Neuronal stem cell (in vitro differentiated cells): ENCODE results near the gene REXO5.

ENCODE experiments used
- DNase-seq: peaks from one replicate; pipeline ENCODE4 v3.0.0-alpha.2; 2013; ENCODE audit warnings: low spot score
- H2AFZ ChIP-seq: one replicate; pipeline ENCODE4 v1.6.1; 2013; ENCODE audit warnings: mild to moderate bottlenecking, low read length, inconsistent platforms
- H2AK5ac ChIP-seq: 2 replicates; pipeline ENCODE4 v1.6.1; 2013; ENCODE audit warnings: low read depth, mild to moderate bottlenecking, inconsistent platforms, low read length, moderate library complexity, mixed read lengths
- H2BK120ac ChIP-seq: 2 replicates; pipeline ENCODE4 v1.6.1; 2013; ENCODE audit warnings: low read depth, mild to moderate bottlenecking, inconsistent platforms, low read length, moderate library complexity, mixed read lengths
- H2BK12ac ChIP-seq: one replicate; pipeline ENCODE4 v1.6.1; 2013; ENCODE audit warnings: low read length, inconsistent platforms
- H2BK15ac ChIP-seq: 2 replicates; pipeline ENCODE4 v1.6.1; 2013; ENCODE audit warnings: mild to moderate bottlenecking, low read length, inconsistent platforms, mixed read lengths
- H2BK5ac ChIP-seq: one replicate; pipeline ENCODE4 v1.6.1; 2013; ENCODE audit warnings: inconsistent platforms, mild to moderate bottlenecking, low read length, moderate library complexity
- H3K14ac ChIP-seq: one replicate; pipeline ENCODE4 v1.6.1; 2013; ENCODE audit warnings: low read length, inconsistent platforms
- H3K18ac ChIP-seq: 2 replicates; pipeline ENCODE4 v1.6.1; 2013; ENCODE audit warnings: low read length, inconsistent platforms
- H3K23ac ChIP-seq: 2 replicates; pipeline ENCODE4 v1.6.1; 2013; ENCODE audit warnings: low read depth, mild to moderate bottlenecking, mixed read lengths, low read length, inconsistent platforms; ENCODE audit not compliant: poor library complexity
- H3K27ac ChIP-seq: replicated peaks from 3 replicates; pipeline ENCODE4 v1.5.1; 2013; ENCODE audit warnings: low read length, inconsistent platforms
- H3K27me3 ChIP-seq, 3 experiments: 2 replicates each; pipeline ENCODE4 v1.6.1; 2013; ENCODE audit warnings: low read length in 3 of 3, mild to moderate bottlenecking in 2 of 3, inconsistent platforms in 1 of 3, low read depth in 1 of 3, mixed read lengths in 1 of 3, moderate library complexity in 1 of 3; ENCODE audit not compliant: control insufficient read depth in 3 of 3, insufficient read depth in 3 of 3
- H3K36me3 ChIP-seq, 2 donors: replicated peaks in 1 of 2; 2 replicates each; pipeline ENCODE4 v1.6.1; 2013; ENCODE audit warnings: low read length in 2 of 2; ENCODE audit not compliant: control insufficient read depth in 2 of 2, insufficient read depth in 2 of 2
- H3K4ac ChIP-seq: 2 replicates; pipeline ENCODE4 v1.6.1; 2013; ENCODE audit warnings: inconsistent platforms, mild to moderate bottlenecking, low read length, moderate library complexity
- H3K4me1 ChIP-seq, 2 donors: 1 replicate in 1 of 2; 2 replicates in 1 of 2; pipeline ENCODE4 v1.6.1; 2013; ENCODE audit warnings: low read length in 2 of 2, low read depth in 1 of 2; ENCODE audit not compliant: control insufficient read depth in 2 of 2, insufficient read depth in 1 of 2
- H3K4me2 ChIP-seq: one replicate; pipeline ENCODE4 v1.6.1; 2013; ENCODE audit warnings: mild to moderate bottlenecking, low read length, inconsistent platforms; ENCODE audit not compliant: insufficient read depth, poor library complexity, severe bottlenecking
- H3K4me3 ChIP-seq, 2 donors: 2 replicates each; pipeline ENCODE4 v1.5.1; 2013; ENCODE audit warnings: low read length in 2 of 2, mild to moderate bottlenecking in 2 of 2, inconsistent platforms in 1 of 2, moderate library complexity in 1 of 2
- H3K79me1 ChIP-seq: one replicate; pipeline ENCODE4 v1.6.1; 2013; ENCODE audit warnings: low read depth, mild to moderate bottlenecking, inconsistent platforms, low read length, moderate library complexity
- H3K9ac ChIP-seq: one replicate; pipeline ENCODE4 v1.6.1; 2013; ENCODE audit warnings: mild to moderate bottlenecking, low read depth, low read length, inconsistent platforms; ENCODE audit not compliant: poor library complexity
- H3K9me3 ChIP-seq, 2 donors: replicated peaks in 1 of 2; 2 replicates each; pipeline versions ENCODE3 to v1.6.1; 2013; ENCODE audit warnings: low read length in 2 of 2, mild to moderate bottlenecking in 2 of 2, inconsistent platforms in 1 of 2, low read depth in 1 of 2, mixed read lengths in 1 of 2, moderate library complexity in 1 of 2; ENCODE audit not compliant: control insufficient read depth in 2 of 2, insufficient read depth in 1 of 2
- H4K8ac ChIP-seq: one replicate; pipeline ENCODE4 v1.6.1; 2013; ENCODE audit warnings: low read depth, mild to moderate bottlenecking, inconsistent platforms, low read length, moderate library complexity
- H4K91ac ChIP-seq: one replicate; pipeline ENCODE4 v1.6.1; 2013; ENCODE audit warnings: low read length, low read depth, mild to moderate bottlenecking, inconsistent platforms; ENCODE audit not compliant: poor library complexity
- WGBS, 2 donors: extraction: QIAGEN DNeasy Blood & Tissue Kit; methylation state at CpG; one replicate each; pipeline ENCODE4 v1.1.7; 2013; ENCODE audit warnings: missing lambda C conversion rate in 2 of 2, mixed read lengths in 1 of 2; ENCODE audit not compliant: insufficient read length in 2 of 2, insufficient replicate concordance in 1 of 2; ENCODE audit errors: extremely low coverage in 2 of 2; 5-methylcytosine and 5-hydroxymethylcytosine counted together

The REXO5 gene

DNA sequence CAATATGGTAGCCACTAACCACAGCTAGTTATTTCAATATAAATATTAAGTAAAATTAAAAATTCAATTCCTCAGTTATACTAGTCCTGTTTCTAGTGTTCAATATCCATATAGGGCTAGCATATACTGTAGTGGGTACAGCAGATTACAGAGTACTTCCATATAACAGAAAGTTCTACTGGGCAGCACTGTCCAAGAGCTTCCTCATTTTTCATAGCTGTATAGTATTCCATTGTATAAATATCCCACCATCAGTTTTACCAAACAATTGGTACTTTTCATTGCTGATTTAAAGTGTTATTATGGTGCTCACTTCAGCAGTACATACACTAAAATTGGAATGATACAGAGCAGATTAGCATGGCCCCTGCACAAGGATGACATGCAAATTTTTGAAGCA is 22.1 kb upstream of the REXO5 start:
- Histone ChIP-seq H2AFZ (no peak overlapping the region), H3K4me3 (no peak overlapping the region), H3K9ac (no peak overlapping the region), H2BK12ac (no peak overlapping the region), H3K4me1 (no peaks in the 10 kb centered on the region), H2BK5ac (no peak overlapping the region), H3K9me3 (no peaks in the 10 kb centered on the region), H2BK120ac (no peak overlapping the region), H3K4me2 (no peak overlapping the region), H4K91ac (no peak overlapping the region), H3K18ac (no peak overlapping the region), H3K27ac (no peak overlapping the region), H4K8ac (no peak overlapping the region), H2AK5ac (no peak overlapping the region), H3K23ac (no peak overlapping the region), H2BK15ac (no peak overlapping the region), H3K36me3 (no peaks in the 10 kb centered on the region), H3K14ac (no peak overlapping the region), H3K27me3 (no peaks in the 10 kb centered on the region), H3K79me1 (no peaks in the 10 kb centered on the region), H3K4ac (no peak overlapping the region)
- no peak for DNase-seq

DNA sequence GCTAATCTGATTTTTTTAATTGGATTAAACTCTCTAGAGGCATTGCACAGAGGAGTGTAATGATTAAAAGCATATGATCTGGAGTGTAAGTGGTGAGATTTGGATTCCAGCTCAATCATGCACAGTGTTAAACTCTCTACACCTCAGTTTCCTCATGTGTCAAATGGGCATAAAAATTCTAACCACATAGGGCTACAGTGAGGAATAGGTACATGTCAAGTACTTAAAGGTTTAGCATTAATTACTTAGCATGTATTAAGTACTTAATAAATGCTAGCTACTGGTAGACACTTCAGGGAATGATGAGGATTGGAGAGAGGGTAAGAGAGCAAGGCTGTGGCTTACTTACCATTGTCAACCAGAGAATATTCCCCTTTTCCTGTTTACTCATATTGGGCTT is 17.2 kb upstream of the REXO5 start:
- H2BK12ac ChIP-seq = no peak overlapping the region
- H2BK15ac ChIP-seq = no peak overlapping the region
- no peaks in the 10 kb centered on the region for H3K79me1 ChIP-seq
- H2BK120ac ChIP-seq = no peak overlapping the region
- H3K4ac ChIP-seq = no peak overlapping the region
- H3K4me2 ChIP-seq = no peak overlapping the region
- no peak overlapping the region for H3K4me3 ChIP-seq
- no peak overlapping the region for H2AK5ac ChIP-seq
- H3K9me3 ChIP-seq = no peaks in the 10 kb centered on the region
- H3K4me1 ChIP-seq = peaks cover 0 to 2% of the 10 kb centered on the region in 2 donors
- H3K14ac ChIP-seq = no peak overlapping the region
- no peak overlapping the region for H3K23ac ChIP-seq
- no peak overlapping the region for H2BK5ac ChIP-seq
- H3K27ac ChIP-seq = no peak overlapping the region
- H4K8ac ChIP-seq = no peak overlapping the region
- no peaks in the 10 kb centered on the region for H3K36me3 ChIP-seq
- no peak for DNase-seq
- H4K91ac ChIP-seq = no peak overlapping the region
- H3K27me3 ChIP-seq = no peaks in the 10 kb centered on the region
- no peak overlapping the region for H2AFZ ChIP-seq
- H3K9ac ChIP-seq = no peak overlapping the region
- no peak overlapping the region for H3K18ac ChIP-seq

DNA sequence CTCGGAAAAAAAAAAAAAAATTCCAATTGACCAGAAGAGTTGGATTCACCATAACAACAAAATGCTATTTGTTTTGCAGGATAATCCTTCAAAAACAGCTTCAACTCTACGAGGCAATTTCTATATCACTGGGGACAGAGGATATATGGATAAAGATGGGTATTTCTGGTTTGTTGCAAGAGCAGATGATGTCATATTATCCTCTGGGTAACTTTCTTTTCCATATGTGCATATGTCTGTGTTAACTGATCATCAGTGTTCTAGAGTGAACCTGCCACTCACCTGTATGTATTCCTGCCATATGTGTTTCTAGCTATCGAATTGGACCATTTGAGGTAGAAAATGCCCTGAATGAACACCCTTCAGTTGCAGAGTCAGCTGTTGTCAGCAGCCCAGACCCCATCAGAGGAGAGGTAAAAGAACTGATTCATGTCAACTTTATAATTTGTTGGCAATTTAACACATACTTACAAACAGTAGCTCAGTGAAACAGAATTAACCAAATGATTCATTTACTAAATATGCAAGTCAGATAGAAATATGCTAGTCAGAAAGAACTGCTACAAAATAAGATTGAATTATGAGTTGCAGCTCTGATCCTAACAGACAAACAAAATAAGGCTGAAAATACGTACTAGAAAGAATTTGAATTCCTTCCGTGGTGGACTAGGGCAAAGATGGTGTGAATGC is 14.3 kb upstream of the REXO5 start:
- Histone ChIP-seq H3K9me3 (no peaks in the 10 kb centered on the region), H2BK120ac (no peak overlapping the region), H3K79me1 (no peaks in the 10 kb centered on the region), H3K4me1 (peaks cover 0 to 2% of the 10 kb centered on the region in 2 donors), H2BK5ac (no peak overlapping the region), H2BK15ac (no peak overlapping the region), H3K4me3 (no peak overlapping the region), H3K27me3 (no peaks in the 10 kb centered on the region), H4K8ac (no peak overlapping the region), H2AK5ac (no peak overlapping the region), H3K27ac (no peak overlapping the region), H3K9ac (no peak overlapping the region), H3K4me2 (no peak overlapping the region), H3K18ac (no peak overlapping the region), H3K36me3 (peaks cover 0 to 22% of the 10 kb centered on the region in 2 donors), H3K4ac (no peak overlapping the region), H2BK12ac (no peak overlapping the region), H2AFZ (no peak overlapping the region), H4K91ac (no peak overlapping the region), H3K23ac (no peak overlapping the region), H3K14ac (no peak overlapping the region)
- WGBS, 2 donors = no CpG with 5 or more reads among the region's 5 CpGs
- no peak for DNase-seq

DNA sequence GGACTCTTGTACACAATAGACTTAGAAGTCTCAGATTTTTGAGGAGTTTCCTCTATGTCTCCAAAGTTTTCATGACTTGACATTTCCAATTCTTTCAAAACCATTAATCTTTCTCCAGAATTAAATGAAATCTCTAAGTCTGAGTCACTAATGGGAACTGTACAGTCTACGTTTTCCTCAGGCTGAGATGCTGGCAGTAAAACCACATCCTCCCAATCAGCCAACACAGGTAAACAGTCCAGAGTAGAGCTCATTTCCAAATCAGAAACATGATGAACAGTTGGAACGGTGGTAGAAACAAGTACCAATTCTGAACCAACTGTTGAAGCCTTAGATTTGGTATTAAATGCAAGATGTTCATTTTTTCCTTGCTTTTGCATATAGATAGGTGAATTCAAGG is 8.0 kb upstream of the REXO5 start:
- H3K79me1 ChIP-seq = no peaks in the 10 kb centered on the region
- H2BK120ac ChIP-seq = no peak overlapping the region
- H2BK12ac ChIP-seq = no peak overlapping the region
- peaks cover 4 to 85% of the 10 kb centered on the region in 2 donors for H3K36me3 ChIP-seq
- no peak overlapping the region for H4K91ac ChIP-seq
- no peak overlapping the region for H3K9ac ChIP-seq
- no peaks in the 10 kb centered on the region for H3K4me1 ChIP-seq
- no peak overlapping the region for H3K14ac ChIP-seq
- no CpG with 5 or more reads among the region's 2 CpGs for WGBS, 2 donors
- no peak overlapping the region for H2AFZ ChIP-seq
- H2BK5ac ChIP-seq = no peak overlapping the region
- no peak overlapping the region for H3K4me2 ChIP-seq
- H3K9me3 ChIP-seq = no peaks in the 10 kb centered on the region
- H3K4me3 ChIP-seq = no peak overlapping the region
- H3K18ac ChIP-seq = no peak overlapping the region
- no peaks in the 10 kb centered on the region for H3K27me3 ChIP-seq
- DNase-seq = no peak
- no peak overlapping the region for H3K23ac ChIP-seq
- no peak overlapping the region for H2BK15ac ChIP-seq
- H2AK5ac ChIP-seq = no peak overlapping the region
- no peak overlapping the region for H4K8ac ChIP-seq
- no peak overlapping the region for H3K4ac ChIP-seq
- no peak overlapping the region for H3K27ac ChIP-seq
